Adrenal gland (tissue), 12 donors: ENCODE results near the gene TMEM63C. TPM values are rescaled to one million over a fixed set of nuclear protein-coding genes. Genes with fewer than 3 reads are reported as not detected.

Experiments used
- DNase-seq, 7 donors: peaks; one replicate each; pipeline ENCODE4 v3.0.0-alpha.2; 2019 to 2020
- H3K27ac ChIP-seq, 5 donors: fragments of 200-600 bp; sonication (generic) in 4 of 5; 1 replicate in 3 of 5; 2 replicates in 2 of 5; pipeline versions ENCODE4 v1.5.1 to v1.8.0; 2016 to 2020; ENCODE audit warnings: mild to moderate bottlenecking in 1 of 5
- H3K27me3 ChIP-seq: fragments of 200-600 bp; 2 replicates; pipeline ENCODE4 v1.8.0; 2021
- H3K36me3 ChIP-seq, 2 donors: fragments of 200-600 bp; replicated peaks in 1 of 2; 1 replicate in 1 of 2; 2 replicates in 1 of 2; pipeline versions ENCODE4 v1.5.1 to v1.8.0; 2018 to 2022
- H3K4me1 ChIP-seq, 2 donors: fragments of 200-600 bp; replicated peaks in 1 of 2; 1 replicate in 1 of 2; 2 replicates in 1 of 2; pipeline versions ENCODE4 v1.5.1 to v1.8.0; 2018 to 2021
- H3K4me3 ChIP-seq, 4 donors: fragments of 200-600 bp; sonication (generic) in 3 of 4; one replicate each; pipeline ENCODE4 v1.5.1; 2016 to 2018
- H3K9me3 ChIP-seq, 3 donors: fragments of 200-600 bp; sonication (generic) in 1 of 3; replicated peaks in 1 of 3; 1 replicate in 2 of 3; 2 replicates in 1 of 3; pipeline versions ENCODE4 v1.5.1 to v1.8.0; 2016 to 2021
- POLR2A ChIP-seq, 2 donors: fragments of 450-650 bp; IDR thresholded peaks; one replicate each; pipeline ENCODE4 v1.6.1; 2017; ENCODE audit warnings: antibody characterized with exemption in 2 of 2, mild to moderate bottlenecking in 2 of 2, moderate library complexity in 1 of 2
- WGBS, 4 donors: extraction: QIAGEN DNeasy Blood & Tissue Kit in 2 of 4; methylation state at CpG; one replicate each; pipeline versions ENCODE4 v1.1.5 to v1.1.7; 2013 to 2017; 5-methylcytosine and 5-hydroxymethylcytosine counted together
- intact Hi-C, 2 donors: fragments of 100-400 bp; cut with DNase I; formaldehyde crosslinking; loops; one replicate each; pipeline versions ENCODE4 v1.14.1 to v1.15.0; 2022 to 2023
- polyA plus RNA-seq, 3 donors: library from polyadenylated mRNA; stranded (reverse); fragments of 200-250 nt in 2 of 3; fragments of 350-450 nt in 1 of 3; fragmentation: Illumina TruSeq in 1 of 3; extraction: RNeasy Lipid Tissue Mini Kit (QIAGEN cat#74804) in 1 of 3; gene quantifications; one replicate each; pipeline ENCODE4 v1.2.3, GENCODE V29; 2013 to 2014
- total RNA-seq, 9 donors: library from RNA; depleted of rRNA in 4 of 9; stranded (reverse); fragments of >200 nt in 4 of 9; fragments of 120-200 nt in 1 of 9; fragmentation: NEBNext Ultra II Directional in 1 of 9; extraction: Animal tissue kit (Norgen Biotek cat#: 25700) in 1 of 9; gene quantifications; one replicate each; pipeline versions ENCODE4 v1.1.0 to v1.2.4, GENCODE V29; 2013 to 2023
- TF ChIP-seq, protein P1 (sequence below), 6 experiments: fragments of 450-650 bp in 4 of 6; fragments of 200-600 bp in 2 of 6; sonication (generic) in 1 of 6; IDR thresholded peaks; 1 replicate in 5 of 6; 2 replicates in 1 of 6; pipeline versions ENCODE4 v1.5.1 to v1.8.0; 2016 to 2021; ENCODE audit warnings: antibody characterized with exemption in 6 of 6, mild to moderate bottlenecking in 2 of 6, moderate library complexity in 1 of 6
- donor health status: healthy with polysubstance abuse.
- donor health status: Bipolar disorder and iron deficiency.
- donor health status: DM: yes; HTN: yes; CAD: no.
- donor health status: DM: no; HTN: no; CAD: no.
- donor health status: DM: no; HTN: no; CAD: no.
- donor health status: DM: yes; HTN: yes; CAD: no.

The TMEM63C gene
- total and polyA plus RNA-seq, 12 donors, result 2.7 to 21.2 (median 8.3) TPM

- H3K4me3 ChIP-seq, result no peak overlapping the region
- no peak overlapping the region for H3K27ac ChIP-seq
- no peaks in the 10 kb centered on the region for H3K4me1 ChIP-seq
- 64 to 96% (median 90%) methylated on average over 2 of the region's 2 CpGs for WGBS, 4 donors
- H3K36me3 ChIP-seq, result no peaks in the 10 kb centered on the region
- no peak for DNase-seq
- no peaks in the 10 kb centered on the region for H3K9me3 ChIP-seq
- H3K27me3 ChIP-seq, result no peaks in the 10 kb centered on the region
- TF ChIP-seq, protein P1, sequence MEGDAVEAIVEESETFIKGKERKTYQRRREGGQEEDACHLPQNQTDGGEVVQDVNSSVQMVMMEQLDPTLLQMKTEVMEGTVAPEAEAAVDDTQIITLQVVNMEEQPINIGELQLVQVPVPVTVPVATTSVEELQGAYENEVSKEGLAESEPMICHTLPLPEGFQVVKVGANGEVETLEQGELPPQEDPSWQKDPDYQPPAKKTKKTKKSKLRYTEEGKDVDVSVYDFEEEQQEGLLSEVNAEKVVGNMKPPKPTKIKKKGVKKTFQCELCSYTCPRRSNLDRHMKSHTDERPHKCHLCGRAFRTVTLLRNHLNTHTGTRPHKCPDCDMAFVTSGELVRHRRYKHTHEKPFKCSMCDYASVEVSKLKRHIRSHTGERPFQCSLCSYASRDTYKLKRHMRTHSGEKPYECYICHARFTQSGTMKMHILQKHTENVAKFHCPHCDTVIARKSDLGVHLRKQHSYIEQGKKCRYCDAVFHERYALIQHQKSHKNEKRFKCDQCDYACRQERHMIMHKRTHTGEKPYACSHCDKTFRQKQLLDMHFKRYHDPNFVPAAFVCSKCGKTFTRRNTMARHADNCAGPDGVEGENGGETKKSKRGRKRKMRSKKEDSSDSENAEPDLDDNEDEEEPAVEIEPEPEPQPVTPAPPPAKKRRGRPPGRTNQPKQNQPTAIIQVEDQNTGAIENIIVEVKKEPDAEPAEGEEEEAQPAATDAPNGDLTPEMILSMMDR (IDR thresholded peaks at IDR 0.05), result no peak
- TF ChIP-seq POLR2A (IDR thresholded peaks at IDR 0.05), result no peak
- intact Hi-C loops, result no loop called here
Measured at GRCh38 chr14:77230914-77231313, 49.3 kb downstream of the TMEM63C start.

DNA sequence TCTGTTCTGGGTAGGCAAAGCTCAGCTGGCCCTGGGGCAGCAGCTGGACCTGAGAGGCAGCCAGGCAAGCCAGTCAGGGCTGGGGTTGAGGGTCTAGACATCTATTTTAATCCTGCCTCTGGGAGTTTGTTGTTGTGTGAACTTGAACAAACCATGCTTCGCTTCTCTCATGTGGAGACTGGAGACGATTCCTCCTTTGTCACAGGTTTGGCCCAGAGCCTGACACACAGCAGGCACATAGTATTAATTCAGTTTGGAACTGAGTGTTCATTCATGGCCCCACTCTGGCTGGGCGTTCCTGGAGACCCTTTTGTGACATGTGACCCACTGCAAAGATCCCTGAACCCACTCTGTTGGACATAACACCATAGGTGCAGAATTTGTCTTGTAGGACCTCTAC lies 50.1 kb downstream of the TMEM63C start:
- no peak for DNase-seq
- intact Hi-C loops, result no loop called here
- TF ChIP-seq POLR2A (IDR thresholded peaks at IDR 0.05), result no peak
- TF ChIP-seq, protein P1 (IDR thresholded peaks at IDR 0.05), result no peak
- H3K4me1 ChIP-seq, result no peaks in the 10 kb centered on the region
- H3K9me3 ChIP-seq, result no peaks in the 10 kb centered on the region
- H3K4me3 ChIP-seq, result no peak overlapping the region
- no peaks in the 10 kb centered on the region for H3K27me3 ChIP-seq
- H3K36me3 ChIP-seq, result no peaks in the 10 kb centered on the region
- 70 to 86% (median 81%) methylated on average over 3 of the region's 3 CpGs for WGBS, 4 donors
- H3K27ac ChIP-seq, result no peak overlapping the region

GRCh38 chr14:77236814-77237213 lies 55.2 kb downstream of the TMEM63C start:
- Histone ChIP-seq H3K27me3 (no peaks in the 10 kb centered on the region), H3K4me1 (no peaks in the 10 kb centered on the region), H3K4me3 (no peak overlapping the region), H3K9me3 (no peaks in the 10 kb centered on the region), H3K36me3 (no peaks in the 10 kb centered on the region), H3K27ac (no peak overlapping the region)
- intact Hi-C loops, result no loop called here
- TF ChIP-seq, protein P1 (IDR thresholded peaks at IDR 0.05), result no peak
- no peak for TF ChIP-seq POLR2A (IDR thresholded peaks at IDR 0.05)
- DNase-seq, result no peak
- WGBS, 4 donors, result 69 to 88% (median 86%) methylated on average over 7 of the region's 7 CpGs

- TF ChIP-seq, protein P1 (IDR thresholded peaks at IDR 0.05), result no peak
- TF ChIP-seq POLR2A (IDR thresholded peaks at IDR 0.05), result no peak
- WGBS, 4 donors, result 80 to 100% (median 85%) methylated on average over 1 to 3 of the region's 3 CpGs
- no peak overlapping the region for H3K4me3 ChIP-seq
- no peaks in the 10 kb centered on the region for H3K9me3 ChIP-seq
- no peaks in the 10 kb centered on the region for H3K36me3 ChIP-seq
- intact Hi-C loops, result no loop called here
- no peak for DNase-seq
- H3K4me1 ChIP-seq, result no peaks in the 10 kb centered on the region
- H3K27me3 ChIP-seq, result no peaks in the 10 kb centered on the region
- no peak overlapping the region for H3K27ac ChIP-seq
Measured at GRCh38 chr14:77238356-77238755, 56.8 kb downstream of the TMEM63C start.
